ENCODE results near the gene TEAD3.
"Not testable (repeated sequence)": the region's sequence is repeated elsewhere in the genome, so short reads cannot be mapped to it uniquely, and the experiment has no call there.

Gene TEAD3

DNA sequence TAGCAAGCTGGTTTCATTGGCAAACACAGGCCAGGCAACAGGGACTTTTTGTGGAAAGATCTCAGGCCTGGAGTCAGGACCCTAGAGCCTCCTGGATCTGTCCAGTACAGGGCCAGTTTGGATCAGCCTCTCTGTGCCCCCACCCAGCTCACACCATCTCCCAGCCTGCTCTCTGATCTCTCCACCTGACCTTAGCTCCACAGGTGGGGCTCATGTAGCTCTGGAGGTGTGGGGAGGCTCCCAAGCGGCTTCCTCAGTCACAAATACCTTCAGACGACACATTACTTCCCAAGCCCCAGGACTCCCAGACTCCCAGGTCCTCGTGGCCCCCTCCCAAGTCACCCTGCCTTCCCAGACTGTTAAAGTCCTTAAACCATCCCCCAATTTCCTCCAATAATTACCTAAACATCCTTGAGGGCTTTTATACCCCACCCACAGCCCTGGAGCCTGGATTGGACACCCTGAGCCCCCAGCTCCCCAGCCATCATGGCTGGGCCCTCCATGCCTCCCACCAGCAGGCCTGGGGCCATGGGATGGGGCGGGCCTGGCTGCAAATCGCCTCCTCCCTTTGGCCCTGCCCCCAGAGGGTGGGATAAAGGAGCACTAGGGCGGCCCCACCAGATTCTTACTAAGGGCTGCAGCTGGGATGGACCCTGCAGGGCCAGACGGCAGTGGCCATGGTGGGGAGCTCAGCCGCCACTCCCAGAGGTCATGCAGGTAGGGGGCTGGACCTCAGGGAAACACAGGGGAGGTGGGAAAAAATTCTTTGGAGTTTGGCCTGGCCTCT, 60.6 kb downstream of the TEAD3 start:
- TF ChIP-seq, protein P1, sequence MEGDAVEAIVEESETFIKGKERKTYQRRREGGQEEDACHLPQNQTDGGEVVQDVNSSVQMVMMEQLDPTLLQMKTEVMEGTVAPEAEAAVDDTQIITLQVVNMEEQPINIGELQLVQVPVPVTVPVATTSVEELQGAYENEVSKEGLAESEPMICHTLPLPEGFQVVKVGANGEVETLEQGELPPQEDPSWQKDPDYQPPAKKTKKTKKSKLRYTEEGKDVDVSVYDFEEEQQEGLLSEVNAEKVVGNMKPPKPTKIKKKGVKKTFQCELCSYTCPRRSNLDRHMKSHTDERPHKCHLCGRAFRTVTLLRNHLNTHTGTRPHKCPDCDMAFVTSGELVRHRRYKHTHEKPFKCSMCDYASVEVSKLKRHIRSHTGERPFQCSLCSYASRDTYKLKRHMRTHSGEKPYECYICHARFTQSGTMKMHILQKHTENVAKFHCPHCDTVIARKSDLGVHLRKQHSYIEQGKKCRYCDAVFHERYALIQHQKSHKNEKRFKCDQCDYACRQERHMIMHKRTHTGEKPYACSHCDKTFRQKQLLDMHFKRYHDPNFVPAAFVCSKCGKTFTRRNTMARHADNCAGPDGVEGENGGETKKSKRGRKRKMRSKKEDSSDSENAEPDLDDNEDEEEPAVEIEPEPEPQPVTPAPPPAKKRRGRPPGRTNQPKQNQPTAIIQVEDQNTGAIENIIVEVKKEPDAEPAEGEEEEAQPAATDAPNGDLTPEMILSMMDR (IDR thresholded peaks at IDR 0.05; ENCODE audit: control extremely low read depth, extremely low read depth, low read depth, missing control alignments) = no peak
- POLR2A ChIA-PET = no interaction called here
- CTCF ChIA-PET = interaction anchor here (1.1 to 3.1 kb wide), 6 partner anchors 13 to 139 kb away, joined by 3 to 9 read pairs (median 3); partner anchors contain the start of gene DEF6
- no peak for DNase-seq (ENCODE audit: extremely low spot score)

DNA sequence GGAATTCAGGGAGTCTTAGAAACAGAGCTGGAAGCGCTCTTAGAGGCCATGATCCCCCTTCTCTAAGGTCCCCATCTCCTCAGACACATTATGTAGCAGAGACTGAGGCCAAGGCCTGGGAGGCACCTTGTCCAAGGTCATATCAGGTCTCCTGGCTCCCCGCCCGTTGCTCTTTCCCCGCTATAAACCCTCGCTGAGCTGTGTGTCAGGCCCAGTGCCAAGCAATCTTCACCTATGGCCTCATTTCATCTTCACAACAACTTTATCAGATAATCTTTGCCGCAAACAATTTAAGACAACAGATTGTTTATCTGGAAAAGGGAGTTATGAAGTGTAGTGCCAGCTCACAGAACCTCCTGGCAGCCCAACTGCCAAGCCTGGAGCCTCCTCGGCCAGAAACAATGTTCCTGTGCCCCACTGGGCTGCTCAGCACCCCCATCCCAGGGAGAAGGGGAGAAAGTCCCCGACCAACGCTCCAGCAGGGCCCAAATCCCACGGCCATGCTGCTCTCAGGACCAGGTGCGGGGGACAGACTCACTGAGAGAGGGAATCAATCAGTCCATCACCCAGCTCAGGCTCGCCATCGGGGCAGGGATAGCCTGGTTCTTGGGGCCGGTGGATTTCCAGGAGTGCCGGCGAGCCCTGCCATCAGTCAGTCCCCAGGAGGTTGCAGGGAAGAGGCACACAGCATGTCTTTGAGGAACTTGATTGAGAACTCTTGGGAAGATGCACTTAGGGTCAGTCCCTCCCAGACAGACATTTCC, 61.6 kb downstream of the TEAD3 start:
- no peak for DNase-seq (ENCODE audit: extremely low spot score)
- TF ChIP-seq, protein P1 (IDR thresholded peaks at IDR 0.05; ENCODE audit: control extremely low read depth, extremely low read depth, low read depth, missing control alignments) = no peak
- ChIA-PET POLR2A (no interaction called here), CTCF (interaction anchor here (1.2 to 1.5 kb wide), 2 partner anchors 14 to 138 kb away, joined by 3 read pairs; partner anchors contain the start of gene DEF6)

DNA sequence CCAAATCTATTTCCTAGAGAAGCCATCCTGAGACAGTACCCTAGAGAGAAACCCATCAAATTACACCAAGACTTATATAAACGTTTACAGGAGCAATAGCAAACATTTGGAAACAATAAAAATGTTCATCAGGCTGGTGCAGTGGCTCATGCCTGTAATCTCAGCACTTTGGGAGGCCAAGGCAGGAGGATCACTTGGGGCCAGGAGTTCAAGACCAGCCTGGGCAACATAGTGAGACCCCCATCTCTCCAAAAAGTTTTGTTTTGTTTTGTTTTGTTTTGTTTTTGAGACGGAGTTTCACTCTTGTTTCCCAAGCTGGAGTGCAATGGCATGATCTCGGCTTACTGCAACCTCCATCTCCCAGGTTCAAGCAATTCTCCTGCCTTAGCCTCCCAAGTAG, 64.2 kb downstream of the TEAD3 start:
- CTCF ChIA-PET = interaction anchor here (1.6 kb wide), 1 partner anchor 17 kb away, joined by 4 read pairs; no protein-coding TSS in a partner anchor
- DNase-seq (ENCODE audit: extremely low spot score); POLR2A ChIA-PET: not testable (repeated sequence)

DNA sequence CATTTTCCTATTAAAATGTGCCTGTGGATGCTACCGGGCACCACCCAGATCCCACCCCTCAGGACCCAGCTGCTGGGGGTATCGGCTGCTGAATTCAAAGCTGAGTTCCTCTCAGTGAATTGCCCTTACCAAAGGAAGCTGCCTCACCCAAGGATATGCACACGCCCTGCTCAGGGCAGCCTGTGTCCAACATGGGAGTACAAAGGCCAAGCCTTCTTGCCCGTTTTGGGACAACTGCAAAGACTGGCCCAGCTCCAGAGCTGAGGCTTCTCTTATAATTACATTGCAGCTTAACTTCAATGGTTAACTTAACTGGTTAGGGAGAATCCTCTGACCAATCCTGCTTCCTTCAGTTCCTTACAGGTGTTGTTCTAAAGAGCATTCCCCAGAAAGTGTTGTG, 64.6 kb downstream of the TEAD3 start:
- TF ChIP-seq, protein P1 (IDR thresholded peaks at IDR 0.05; ENCODE audit: control extremely low read depth, extremely low read depth, low read depth, missing control alignments) = no peak
- DNase-seq (ENCODE audit: extremely low spot score) = no peak
- CTCF ChIA-PET = interaction anchor here (1.6 kb wide), 1 partner anchor 17 kb away, joined by 4 read pairs; no protein-coding TSS in a partner anchor
- POLR2A ChIA-PET = interaction anchor here (0.6 kb wide), 1 partner anchor 64 kb away, joined by 3 read pairs; the partner anchor contains the start of gene TEAD3

DNA sequence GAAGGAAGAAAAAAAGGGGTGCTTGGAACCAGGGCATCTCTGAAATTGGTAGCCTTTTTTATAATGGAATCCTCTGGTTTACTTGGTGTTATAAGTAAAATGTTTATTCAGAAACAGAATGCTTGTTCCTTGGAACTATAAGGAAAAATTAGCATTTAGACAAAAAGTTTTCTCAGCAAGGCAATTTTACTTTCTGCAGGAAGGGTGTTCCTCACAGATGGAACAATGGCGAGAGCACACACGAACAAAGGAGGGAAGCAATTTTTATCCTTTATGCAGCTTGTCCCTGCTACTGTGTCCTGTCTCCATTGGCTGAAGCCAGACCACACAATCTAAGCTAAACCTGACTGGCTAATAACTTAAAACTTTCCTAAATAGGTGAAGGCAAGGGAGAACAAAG, 67.4 kb downstream of the TEAD3 start:
- no peak for DNase-seq (ENCODE audit: extremely low spot score)
- CTCF ChIA-PET = no interaction called here
- POLR2A ChIA-PET = no interaction called here
- TF ChIP-seq, protein P1 (IDR thresholded peaks at IDR 0.05; ENCODE audit: control extremely low read depth, extremely low read depth, low read depth, missing control alignments) = no peak

DNA sequence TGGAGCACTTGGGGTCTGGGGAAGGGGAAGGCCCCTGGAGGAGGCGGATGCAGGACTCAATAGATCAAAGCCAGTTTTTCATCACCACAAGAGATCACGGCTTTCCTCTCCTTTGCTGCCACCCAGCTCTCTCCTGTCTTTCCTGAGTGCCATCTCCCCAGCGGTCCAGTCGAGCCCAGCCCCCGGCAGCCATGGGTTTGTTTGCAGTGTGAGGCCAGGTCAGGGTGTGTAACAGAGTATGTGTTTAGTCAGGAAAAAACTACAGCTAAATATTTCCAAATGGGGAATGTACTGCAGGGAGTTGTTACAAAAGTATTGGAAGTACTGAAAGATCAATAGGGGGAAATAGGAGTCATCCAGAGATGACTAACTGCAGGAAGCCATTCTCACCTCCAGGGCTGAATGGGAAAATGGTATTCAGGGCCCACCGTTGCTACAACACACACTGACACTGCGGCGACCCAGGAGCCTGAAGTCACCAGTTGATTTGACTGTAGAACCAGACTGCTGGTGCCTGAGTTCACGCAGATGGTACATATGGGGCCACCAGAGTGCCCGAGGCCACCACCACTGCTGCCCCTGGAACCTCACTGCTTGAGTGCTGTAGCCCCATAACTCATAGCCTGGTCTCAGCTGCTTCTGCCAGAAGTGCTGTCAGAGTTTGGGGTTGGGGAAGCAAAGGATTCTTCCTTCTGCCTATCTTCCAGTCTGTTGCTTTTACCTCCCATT, 68.3 kb downstream of the TEAD3 start:
- ChIA-PET POLR2A (no interaction called here), CTCF (interaction anchor here (1.0 to 1.3 kb wide), 2 partner anchors 9 to 18 kb away, joined by 3 read pairs; no protein-coding TSS in a partner anchor)
- TF ChIP-seq, protein P1 (IDR thresholded peaks at IDR 0.05; ENCODE audit: control extremely low read depth, extremely low read depth, low read depth, missing control alignments) = no peak
- DNase-seq (ENCODE audit: extremely low spot score) = no peak

All from GM10248 (cell line).